ENCODE measurements around the gene CACNA2D3. TPM values are rescaled to one million over a fixed set of nuclear protein-coding genes. Genes with fewer than 3 reads are reported as not detected.

The CACNA2D3 gene
- total RNA-seq, 1 donor from 2014 or later: 0.48 TPM

GRCh38 chr3:54717506-54717905, 595.2 kb downstream of the CACNA2D3 start:
- DNase-seq (ENCODE audit: low spot score): no peak

GRCh38 chr3:54719914-54720313, 597.6 kb downstream of the CACNA2D3 start:
- no peak for DNase-seq (ENCODE audit: low spot score)

- DNase-seq (ENCODE audit: low spot score): no peak
These were observed 598.3 kb downstream of the CACNA2D3 start for GRCh38 chr3:54720604-54721003.

DNA sequence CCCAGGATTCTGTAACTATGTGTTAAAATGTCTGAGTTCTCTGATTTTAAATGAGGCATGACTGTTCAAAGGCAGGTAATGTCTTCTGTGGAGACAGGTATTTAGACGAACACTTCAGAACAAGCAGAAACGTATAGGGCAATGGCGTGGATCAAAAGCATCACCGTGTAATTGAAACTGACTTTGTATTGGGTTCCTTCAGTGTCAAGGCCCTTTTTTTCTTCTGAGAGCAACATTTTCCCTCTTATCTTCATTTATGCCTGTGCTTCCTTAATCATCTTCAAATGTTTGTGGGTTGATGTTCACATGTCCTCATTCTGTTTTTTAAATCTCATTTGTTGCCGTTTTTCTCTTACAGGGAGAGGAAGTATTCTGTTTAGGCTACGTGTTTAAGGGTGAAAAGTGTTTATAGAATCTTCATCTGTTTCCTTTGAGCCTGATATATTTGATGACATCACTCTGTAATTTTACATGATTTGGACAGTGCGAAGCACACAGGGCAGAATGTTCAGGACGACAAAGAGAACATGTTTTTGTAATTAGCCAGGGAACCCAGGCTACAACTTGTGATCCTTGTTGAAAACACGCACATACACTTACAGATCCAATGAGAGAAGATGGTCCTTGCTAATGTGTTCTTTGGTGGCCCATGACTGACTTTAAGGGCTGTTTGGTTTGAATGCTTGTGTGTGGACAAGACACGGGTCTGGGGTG, 609.5 kb downstream of the CACNA2D3 start:
- no peak for DNase-seq (ENCODE audit: low spot score)

GRCh38 chr3:54733106-54734006, 611.0 kb downstream of the CACNA2D3 start:
- DNase-seq (ENCODE audit: low spot score): no peak

GRCh38 chr3:54736459-54736858, 614.1 kb downstream of the CACNA2D3 start:
- DNase-seq (ENCODE audit: low spot score): no peak

DNA sequence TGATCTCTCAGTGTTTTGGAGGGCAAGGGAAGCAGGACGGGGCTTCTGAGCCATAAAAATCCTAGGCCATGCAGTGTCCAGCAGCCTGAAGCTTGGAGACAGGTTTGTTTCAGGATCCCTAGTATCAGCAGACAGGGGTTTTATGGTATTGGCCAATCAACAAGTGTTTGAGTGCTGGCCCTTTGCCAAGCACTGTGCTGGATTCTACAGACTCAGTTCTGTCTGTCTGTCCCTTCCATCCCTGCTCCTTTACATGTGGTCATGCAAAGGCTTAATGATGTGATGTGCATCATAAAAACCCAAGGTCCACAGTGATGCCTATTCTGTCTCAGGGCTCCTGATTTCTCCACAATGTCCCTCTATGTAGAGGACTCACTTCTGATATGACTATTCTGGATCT, 621.4 kb downstream of the CACNA2D3 start:
- DNase-seq (ENCODE audit: low spot score): no peak

- DNase-seq (ENCODE audit: low spot score): no peak
These were observed 621.9 kb downstream of the CACNA2D3 start for GRCh38 chr3:54744291-54744690.

DNA sequence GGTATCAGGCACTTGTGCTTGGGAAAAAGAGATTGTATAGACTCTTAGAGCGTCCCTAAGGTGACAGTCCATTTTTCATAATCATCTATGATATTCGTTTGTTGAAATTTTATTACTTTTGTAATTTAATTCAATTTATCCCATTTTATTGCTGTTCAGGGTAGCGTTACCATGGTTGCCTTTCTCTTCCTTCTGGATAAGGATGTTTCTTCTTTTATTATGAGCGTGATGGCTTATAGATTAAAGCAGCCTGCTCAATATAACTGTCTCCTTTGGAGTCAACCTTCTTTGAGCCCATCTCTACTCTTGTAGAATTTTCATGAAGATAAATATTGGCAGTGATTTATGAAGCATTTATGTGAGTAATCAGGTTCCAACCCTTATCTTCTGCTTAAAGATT, 623.5 kb downstream of the CACNA2D3 start:
- DNase-seq (ENCODE audit: low spot score): no peak

DNA sequence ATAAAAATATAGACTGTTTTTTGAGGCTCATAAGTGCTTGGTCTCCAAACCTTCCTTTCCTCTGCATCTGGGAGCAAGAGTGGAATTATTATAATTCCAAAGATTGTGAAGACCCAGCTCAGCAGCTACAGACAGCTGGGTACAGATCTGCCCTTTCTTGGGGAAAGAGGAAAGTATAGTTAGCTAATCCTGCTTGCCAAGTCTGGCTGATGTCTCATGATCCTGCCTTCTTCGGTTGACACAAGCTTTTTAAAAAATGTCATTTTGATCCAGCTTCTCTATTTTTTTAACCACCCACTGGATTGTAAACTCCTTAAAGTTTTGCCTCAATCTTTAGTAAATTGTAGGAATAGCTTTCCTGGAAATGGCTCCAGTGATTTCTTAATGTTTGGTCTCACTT, 624.4 kb downstream of the CACNA2D3 start:
- no peak for DNase-seq (ENCODE audit: low spot score)

DNA sequence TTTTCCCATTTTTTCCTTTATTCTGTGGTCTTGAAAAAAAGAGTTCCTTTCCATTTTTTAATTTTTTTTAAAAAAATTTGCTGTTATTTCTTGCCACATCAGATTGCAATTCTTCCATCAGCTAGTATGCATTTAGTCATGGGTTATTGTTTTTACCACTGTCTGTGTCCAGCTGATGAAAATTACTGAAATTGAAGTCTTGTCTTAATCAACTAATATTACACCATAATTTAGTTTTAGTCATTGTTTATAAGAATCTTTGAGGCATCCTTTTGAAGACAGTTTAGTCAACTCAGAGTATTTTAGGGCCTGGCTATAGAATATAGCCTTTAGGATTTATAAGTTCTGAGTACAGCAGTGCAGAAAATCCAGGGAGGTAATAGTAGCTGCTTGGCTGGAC, 633.4 kb downstream of the CACNA2D3 start:
- no peak for DNase-seq (ENCODE audit: low spot score)

- no peak for DNase-seq (ENCODE audit: low spot score)
These were observed 634.0 kb downstream of the CACNA2D3 start for GRCh38 chr3:54756330-54756731.

- DNase-seq (ENCODE audit: low spot score): no peak
These were observed 636.1 kb downstream of the CACNA2D3 start for GRCh38 chr3:54758461-54758860.

GRCh38 chr3:54759166-54759565, 636.8 kb downstream of the CACNA2D3 start:
- no peak for DNase-seq (ENCODE audit: low spot score)

GRCh38 chr3:54760201-54760600, 637.8 kb downstream of the CACNA2D3 start:
- no peak for DNase-seq (ENCODE audit: low spot score)

DNA sequence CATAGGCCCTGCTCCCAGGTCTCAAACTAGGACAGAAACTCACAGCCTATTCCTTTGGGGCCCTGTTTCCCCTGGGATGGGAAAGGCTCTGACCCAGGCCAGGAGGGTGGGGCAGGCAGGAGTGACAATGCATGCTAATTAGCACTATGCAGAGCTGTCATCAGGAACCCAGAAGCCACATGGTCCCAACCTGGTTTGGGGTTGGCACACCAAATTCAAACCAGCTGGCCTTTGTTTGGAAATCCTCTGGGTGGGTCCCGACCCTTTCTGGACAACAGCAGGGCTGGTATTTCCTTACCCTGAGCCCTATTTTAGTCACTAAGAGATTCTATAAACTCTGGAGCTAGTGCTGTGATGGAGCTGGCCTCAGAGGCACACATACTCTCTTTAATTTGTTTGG, 639.3 kb downstream of the CACNA2D3 start:
- DNase-seq (ENCODE audit: low spot score): no peak

- no peak for DNase-seq (ENCODE audit: low spot score)
These were observed 642.6 kb downstream of the CACNA2D3 start for GRCh38 chr3:54764911-54765310.

- no peak for DNase-seq (ENCODE audit: low spot score)
These were observed 648.7 kb downstream of the CACNA2D3 start for GRCh38 chr3:54771050-54771449.

GRCh38 chr3:54772051-54772450, 649.7 kb downstream of the CACNA2D3 start:
- DNase-seq (ENCODE audit: low spot score): no peak

DNA sequence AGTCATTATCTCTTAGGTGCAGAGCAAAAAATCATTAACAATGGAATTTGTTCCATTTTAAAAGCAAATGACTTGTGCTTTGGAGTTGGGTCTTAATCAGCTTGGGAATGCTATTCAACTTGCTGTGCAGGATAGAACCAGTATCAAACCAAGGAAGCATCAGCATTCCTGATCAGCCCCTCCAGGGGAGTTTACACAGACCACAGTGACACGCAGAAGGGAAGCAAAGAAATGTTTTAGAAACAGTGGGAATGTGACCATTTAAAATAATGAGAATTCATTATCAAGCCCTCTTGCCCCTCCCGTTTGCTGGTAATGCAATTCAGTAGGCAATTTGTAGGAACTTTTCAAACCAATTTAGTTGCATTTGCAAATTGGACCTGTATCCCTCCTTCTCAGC, 650.4 kb downstream of the CACNA2D3 start:
- DNase-seq (ENCODE audit: low spot score): no peak

DNA sequence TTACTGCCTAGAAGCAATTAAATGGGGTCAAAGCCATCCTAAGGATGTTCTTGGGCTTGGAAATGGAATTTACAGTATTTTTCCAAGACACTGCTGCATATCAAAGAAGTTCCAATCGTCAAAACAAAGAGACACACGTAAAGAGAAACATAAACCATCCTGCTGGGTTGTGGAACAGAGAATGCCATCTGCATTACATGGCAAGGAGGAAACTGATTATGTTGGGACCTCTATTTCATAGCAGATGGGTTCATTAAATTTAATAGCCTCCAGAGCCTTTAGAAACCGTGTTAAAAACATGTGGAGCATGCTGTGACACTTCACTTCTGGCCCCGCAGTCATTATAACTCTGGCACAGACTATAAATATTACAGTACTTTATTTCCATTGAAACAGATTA, 650.9 kb downstream of the CACNA2D3 start:
- no peak for DNase-seq (ENCODE audit: low spot score)

DNA sequence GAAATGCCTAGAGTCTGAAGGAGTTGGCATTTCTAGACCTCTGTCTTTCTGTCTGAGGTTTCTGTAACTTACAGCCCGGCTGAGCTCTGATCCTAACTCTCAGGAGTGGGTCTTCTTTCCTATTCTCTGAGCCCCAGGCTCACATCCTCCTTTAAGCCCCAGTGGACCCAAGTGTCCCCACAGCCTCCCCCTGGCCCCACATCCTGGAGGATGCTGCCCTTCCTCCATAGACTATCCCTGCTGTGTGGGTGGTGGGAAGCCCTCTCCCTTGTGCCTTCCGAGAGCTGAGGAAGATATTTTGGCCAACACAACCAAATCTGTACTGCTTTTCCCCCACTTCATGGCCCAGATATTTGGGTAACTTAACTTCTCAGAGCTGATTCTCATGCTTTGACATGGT, 654.2 kb downstream of the CACNA2D3 start:
- no peak for DNase-seq (ENCODE audit: low spot score)

GRCh38 chr3:54777141-54777540, 654.8 kb downstream of the CACNA2D3 start:
- no peak for DNase-seq (ENCODE audit: low spot score)
